NOMO-1 treated with DMSO at 0.1 percent for 48 hours (cell line): ENCODE data around the gene OTOS.
A peak's percentile ranks its signal among the peaks of the same experiment; 100 is the strongest.

ENCODE experiments used
- DNase-seq: peaks from one replicate; lab custom pipeline; 2025; ENCODE audit not compliant: unreplicated experiment; lab: John Stamatoyannopoulos, UW

The OTOS gene

DNA sequence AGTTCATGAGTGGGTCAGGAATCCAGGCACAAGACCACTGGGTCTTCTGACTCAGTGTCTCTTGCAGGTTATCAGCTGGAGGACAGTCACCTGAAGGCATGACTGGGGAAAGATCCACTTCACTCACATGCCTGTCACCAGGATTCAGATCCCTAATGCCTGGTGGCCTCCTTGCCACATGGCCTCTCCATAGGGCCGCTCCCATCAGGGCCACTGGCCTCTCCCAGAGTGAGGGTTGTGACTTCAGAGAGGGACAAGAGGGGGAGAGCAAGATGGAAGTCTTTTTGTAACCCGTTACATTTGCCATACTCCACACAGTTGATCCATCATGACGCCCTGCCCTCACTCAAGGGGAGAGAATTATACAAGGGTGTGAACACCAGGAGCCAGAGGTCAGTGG is 13.0 kb upstream of the OTOS start:
- DNase-seq = no peak

DNA sequence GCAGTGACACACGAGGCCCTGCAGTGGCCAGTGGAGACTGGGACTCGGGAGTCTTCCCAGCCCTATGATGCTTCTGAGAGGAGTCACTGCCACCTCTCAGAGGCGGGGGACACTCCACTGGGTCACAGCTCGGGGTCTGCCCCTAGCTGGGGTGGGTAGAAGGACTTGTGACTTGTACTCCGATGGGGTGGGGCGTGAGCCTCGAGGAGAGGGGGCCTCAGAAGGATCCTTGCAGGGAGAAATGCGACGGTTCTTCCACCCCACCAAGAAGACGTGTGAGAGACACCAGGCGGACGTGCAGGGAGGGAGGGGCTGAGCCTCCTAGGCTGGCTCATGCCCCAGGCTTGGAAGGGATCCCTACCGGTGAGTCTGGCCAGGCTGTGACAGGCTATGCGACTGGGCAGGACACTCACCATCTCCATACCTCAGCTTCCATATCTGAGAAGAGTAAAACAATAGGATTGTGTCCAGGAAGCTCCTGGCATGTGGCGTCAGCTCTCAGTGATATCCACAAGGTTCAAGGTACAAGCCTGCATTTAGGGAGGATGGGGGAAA is 11.1 kb upstream of the OTOS start:
- no peak for DNase-seq

DNA sequence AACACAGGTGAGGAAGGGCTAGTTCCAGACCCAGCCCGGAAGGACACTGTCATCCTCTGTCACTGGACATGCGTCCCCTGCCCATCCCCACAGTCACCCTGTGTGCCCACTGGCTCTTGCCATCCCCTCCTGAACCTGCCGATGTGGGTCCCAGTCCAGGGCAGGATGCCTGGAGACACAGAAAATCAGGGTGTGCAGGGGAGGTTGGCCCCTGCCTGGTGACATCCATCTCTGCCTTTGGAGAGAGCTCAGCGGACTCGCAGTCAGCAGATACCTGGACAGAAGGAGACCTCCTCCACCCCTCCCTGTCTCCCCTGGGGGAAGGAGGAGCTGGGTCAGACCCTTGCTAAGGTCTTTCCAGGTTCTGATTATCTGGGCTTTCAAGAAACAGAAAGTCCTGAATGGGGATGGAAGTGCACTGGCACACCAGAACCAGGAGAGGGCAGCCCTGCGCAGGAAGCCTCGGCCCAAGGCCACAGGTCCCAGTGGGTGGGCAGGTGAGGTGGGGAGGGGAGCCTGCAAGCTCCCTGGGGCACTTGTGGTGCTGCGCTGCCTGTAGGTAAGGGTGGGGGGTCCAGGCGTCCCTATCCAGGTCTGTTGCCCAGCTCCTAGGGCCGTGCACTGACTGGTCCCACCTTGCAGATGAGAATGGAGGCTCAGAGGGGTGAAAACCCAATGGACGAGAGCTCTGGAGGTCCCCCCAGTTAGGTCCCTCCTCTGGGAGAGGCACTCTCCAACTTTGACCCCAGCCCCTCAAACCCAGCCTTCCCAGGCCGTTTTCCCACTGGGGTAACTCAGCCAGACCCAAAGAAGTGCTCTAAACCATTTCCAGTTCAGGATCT is 9.7 kb upstream of the OTOS start:
- peak; percentile 22 for DNase-seq

DNA sequence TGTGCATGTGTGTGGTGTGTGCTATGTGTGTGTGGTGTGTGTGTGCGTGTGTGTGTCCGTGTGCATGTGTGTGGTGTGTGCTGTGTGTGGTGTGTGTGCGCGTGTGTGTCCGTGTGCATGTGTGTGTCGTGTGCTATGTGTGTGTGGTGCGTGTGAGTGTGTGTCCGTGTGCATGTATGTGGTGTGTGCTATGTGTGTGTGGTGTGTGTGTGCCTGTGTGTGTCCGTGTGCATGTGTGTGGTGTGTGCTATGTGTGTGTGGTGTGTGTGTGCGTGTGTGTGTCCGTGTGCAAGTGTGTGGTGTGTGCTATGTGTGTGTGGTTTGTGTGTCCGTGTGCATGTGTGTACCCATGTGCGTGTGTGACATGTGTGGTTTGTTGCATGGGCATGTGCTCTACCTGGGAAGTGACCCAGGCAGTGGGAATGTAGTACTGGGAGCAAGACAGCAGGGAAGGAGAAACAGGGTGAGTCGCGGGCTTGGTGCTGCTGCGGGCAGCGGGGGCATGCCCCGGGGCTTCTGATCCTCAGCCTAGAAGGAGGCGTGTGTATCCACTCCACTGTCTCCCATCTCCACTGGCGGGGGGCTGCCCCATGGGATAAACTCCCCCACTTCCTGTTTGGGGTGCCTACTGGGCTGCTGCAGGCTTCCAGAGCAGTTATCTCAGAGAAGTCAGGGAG is 7.6 kb upstream of the OTOS start:
- DNase-seq = no peak

DNA sequence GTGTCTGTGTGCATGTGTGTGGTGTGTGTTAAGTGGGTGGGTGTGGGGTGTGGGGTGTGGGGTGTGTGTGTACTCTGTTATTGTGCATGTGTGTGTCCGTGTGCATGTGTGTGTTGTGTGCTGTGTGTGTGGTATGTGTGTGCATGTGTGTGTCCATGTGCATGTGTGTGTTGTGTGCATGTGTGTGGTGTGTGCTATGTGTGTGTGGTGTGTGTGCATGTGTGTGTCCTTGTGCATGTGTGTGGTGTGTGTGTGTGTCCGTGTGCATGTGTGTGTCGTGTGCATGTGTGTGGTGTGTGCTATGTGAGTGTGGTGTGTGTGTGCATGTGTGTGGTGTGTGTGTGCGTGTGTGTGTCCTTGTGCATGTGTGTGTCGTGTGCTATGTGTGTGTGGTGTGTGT is 6.9 kb upstream of the OTOS start:
- DNase-seq = no peak

DNA sequence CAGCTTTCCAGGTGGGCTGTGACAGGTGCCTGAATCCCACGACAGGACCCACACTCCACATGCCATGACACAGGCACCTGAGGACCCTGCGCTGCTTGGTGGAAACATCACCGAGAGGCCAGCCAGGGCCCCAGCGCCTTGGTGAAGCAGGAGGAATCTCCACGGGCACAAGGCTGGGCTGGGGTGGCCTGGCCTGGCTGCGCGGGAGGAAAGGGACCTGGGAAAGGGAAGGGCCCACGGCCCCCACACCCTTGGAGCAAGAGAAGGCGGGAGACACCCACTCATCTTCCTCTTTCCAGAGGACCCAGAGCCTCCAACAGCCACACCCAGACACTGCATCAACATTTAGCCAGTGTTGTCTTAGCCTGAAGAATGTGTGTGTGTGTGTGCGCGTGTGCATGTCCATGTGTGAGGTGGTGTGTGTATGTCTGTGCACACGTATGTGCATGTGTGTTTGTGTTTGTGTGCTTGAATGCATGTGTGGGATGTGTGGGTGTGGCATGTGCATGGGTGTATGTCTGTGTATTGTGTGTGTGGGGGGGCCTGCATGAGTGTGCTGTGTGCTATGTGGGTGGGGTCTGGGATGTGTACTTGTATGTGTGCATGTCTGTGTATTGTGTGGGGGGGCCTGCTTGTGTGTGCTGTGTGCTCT is 6.3 kb upstream of the OTOS start:
- no peak for DNase-seq

DNA sequence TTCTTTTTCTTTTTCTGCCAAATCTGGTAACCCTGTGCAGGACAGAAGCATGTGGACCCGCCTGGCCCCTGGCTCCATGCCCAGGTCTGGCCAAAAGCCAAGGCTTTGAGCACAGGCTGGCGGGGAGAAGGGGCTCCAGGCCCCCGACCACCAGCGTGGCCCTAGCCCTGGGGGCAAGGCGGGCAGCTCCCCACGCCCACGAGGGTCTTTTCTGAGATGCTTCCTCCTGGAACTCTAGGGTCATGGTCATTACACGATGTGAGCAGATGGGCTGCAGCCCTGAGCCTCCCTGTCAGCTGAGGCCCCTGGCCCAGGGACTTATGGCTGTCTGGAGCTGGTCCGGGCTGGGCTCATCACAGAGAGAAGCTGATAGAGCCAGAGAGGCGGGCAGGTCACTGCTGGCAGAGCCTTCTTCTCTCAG is 5.7 kb upstream of the OTOS start:
- DNase-seq = no peak

DNA sequence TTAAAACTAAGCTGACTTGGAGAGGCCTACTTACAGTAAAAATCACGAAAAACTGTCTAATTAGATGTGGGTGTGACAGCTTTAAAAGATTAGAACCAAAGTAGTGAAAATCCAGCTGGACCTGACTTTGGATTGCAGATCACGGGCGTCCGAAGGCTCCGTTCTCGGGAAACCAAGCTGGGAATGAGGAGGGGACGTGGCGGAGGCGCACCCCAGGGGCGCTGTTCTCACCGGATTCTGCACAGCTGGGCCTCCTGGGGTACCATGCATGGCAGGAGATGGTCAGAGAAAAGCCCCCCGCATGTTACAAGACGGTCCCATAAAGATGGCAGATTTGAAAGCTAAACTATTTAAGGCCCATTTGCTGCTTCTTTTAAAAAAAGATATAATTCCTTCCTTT is 5.0 kb upstream of the OTOS start:
- no peak for DNase-seq

DNA sequence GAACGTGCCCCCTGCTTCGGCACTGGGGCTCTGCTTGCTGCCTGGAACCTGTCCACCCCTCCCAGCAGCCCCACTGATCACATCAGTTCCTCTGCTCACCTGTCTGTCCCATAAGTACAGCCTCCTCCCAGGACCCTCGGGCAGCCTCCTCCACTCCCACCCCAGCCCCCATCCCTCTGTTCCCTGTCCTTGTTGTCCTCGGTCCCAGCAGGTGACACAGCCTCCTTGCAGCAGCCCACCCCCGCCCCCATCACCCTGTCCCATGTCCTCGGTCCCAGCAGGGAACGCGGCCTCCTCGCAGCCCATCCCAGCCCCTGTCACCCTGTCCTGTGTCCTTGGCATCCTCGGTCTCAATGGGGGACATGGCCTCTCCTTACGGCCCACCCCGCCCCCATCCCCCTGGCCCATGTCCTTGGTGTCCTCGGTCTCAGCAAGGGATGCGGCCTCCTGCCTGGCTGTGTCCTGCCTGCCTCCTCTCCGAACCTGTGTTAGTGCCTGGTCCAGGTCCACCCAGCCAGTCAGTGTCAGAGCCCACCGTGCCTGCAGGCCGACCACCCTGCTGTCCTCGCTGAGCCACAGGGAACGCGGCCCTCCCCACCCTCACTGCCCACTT is 4.3 kb upstream of the OTOS start:
- DNase-seq = no peak

DNA sequence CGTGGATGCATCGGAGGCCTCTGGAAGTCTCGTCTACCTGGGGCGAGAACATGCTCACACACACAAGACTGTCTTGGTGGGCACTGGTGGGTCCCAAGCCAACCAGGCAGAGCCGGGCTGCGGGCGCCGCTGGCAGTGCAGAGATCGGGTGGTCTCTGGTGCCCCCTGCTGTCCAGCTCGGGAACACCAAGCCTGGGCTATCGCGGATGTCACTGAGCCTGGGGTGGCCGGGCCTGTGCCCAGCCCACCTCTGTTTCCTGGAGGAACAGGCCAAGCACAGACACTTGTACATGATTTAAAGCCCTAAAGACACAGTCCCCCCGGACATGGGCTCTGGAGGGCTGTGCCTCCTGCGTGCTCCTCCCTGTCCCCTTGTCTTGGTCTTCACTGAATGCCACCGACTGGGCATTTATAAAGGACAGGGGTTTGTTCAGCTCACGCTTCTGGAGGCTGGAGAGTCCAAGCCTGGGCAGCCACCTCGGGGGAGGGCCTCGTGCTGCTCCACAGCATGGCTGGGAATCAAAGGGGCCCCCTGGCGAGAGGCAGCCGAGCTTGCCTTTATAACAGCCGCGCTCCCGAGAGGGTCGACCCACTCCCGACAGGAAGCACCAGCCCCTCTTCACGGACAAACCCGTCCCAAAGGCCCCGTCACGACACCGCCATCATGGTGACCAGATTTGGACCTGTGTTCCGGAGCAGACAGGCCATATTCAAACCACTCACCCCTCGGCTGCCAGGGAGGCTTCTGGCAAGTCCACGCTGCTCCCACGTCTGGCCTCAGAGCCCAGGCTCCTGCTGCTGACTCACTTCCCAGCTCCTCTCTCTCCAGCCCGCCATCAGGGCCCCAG is 3.6 kb upstream of the OTOS start:
- peak; percentile 41 for DNase-seq

DNA sequence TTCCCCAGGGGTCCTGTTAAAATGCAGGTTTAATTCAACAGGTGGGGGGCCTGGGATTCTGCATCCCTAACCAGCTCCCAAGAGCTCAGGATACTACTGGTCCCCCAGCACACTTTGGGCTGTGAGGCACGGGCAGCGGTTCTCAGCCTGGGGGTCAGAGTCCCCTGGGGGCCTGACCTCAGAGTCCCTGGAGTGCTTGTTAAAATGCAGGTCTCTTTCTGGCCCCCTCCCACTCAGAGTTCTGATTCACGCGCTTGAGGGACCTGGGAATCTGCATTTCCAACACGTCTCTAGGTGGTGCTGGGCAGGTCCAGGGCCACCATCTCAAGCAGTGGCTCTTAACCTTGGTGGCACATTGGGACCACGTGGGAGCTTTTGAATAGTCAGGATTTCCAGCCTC is 2.8 kb upstream of the OTOS start:
- no peak for DNase-seq

DNA sequence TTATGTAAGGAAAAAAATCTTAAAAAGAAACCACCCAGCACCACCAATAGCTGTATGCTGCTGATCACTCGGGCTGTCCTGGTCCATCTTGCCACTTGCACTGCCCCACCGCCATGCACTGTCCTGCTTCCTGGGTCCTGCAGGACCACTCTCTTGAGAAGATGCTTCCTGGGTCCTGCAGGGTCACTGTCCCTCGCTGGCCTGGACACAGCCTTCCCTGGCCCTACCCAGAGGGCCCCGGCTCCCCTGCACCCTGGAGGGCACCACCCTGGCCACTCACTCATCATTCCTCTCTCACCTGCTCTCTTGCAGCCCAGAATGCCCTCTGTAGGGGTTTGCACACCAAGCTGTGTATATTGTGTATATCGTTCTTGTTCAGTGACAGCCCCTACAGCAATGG is 2.4 kb upstream of the OTOS start:
- no peak for DNase-seq

DNA sequence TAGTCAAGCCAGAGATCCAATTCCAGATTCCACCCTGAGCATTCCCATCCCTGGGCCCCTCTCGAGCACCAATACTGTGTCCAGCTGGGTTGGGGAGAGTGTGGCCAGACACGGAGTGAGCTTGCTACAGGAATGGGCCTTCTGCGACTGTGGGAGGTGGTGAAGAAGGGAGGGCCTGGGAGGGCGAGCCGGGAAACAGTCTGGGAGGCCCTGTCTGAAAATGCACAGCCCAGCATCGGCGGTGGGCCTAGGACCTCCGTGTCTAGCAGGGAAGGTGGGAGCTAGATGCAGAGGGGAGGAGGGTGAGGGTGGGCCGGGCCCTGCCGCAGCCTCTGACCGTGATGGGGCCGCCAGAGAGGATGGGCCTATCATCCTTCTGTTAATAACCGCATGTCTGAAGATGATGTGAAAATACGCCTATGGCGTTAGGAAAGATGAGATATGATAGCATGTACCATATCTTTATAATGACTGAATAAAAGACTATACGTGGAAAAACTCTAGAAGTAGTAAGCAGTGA is 1.9 kb upstream of the OTOS start:
- DNase-seq = no peak

DNA sequence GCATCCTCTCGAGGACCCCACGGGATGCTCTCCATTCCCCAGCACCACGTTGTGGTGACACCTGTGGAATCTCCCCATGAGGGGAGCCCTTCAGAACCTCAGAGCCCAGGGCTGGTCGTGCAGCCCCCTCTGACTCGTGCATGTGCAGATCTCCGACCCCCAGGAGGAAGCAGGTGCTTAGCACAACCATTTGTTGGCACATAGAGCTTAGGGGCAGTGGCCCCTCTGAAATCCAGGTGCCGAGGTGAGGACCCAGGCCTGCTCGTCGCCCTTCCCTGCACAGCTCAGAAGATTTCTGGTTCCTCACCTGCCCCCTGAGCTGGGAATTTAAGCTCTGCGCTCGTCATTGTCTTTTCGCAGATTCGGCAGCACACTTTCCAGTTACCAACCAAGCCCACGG is 1.3 kb upstream of the OTOS start:
- DNase-seq = no peak

DNA sequence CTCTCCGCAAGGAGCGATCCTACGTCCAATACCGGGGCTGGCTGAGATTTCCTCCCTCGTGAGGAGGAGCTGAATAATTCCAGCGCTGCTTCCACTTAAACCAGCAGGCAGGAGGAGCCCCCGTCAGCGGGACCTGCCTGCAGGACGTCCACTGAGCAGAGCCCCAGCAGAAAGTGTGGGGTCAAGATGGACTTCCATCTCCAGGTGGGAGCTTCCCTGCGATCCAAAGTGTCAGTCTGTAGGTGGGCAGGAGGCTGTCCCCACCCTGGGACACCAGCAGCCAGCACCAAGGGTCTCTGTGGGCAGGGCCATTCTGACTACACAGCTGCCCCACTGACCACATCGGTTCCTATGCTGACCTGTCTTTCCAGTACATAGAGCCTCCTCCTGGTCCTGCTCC is 462 bp upstream of the OTOS start:
- no peak for DNase-seq

DNA sequence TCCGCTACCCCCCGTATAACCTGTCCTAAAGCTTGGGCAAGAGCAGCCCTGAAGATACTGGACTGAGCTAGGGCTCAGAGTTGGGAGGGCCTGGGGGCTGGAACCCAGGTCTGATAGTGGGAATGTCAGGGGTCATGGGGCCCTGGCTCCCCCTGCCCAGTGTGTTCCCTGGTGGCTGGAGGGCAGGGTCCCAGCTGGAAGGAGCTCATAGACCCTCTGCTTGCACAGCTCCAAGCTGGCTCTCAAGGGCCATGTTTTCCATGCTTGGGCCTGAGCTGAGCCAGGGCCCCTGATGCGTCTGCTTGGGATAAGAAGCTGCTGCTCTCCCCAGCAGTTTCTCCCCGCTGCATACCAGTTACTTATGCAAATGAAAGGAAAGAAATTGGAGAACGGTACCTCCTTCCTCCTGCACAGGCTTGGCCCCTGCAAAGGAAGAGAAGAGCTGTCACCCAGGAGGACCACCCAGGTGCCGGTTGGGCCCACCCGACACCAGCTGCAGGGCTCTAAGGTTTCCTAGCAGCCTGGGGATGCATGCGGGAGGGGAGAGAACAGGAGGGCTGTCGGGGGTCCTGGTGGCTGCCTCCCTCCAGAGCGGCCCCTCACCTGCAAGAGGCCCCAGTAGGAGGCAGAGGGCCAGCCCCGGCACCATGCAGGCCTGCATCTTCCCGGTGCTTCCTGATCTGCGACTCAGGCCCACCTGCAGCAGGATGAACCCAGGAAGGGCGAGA is 628 bp downstream of the OTOS start:
- no peak for DNase-seq

DNA sequence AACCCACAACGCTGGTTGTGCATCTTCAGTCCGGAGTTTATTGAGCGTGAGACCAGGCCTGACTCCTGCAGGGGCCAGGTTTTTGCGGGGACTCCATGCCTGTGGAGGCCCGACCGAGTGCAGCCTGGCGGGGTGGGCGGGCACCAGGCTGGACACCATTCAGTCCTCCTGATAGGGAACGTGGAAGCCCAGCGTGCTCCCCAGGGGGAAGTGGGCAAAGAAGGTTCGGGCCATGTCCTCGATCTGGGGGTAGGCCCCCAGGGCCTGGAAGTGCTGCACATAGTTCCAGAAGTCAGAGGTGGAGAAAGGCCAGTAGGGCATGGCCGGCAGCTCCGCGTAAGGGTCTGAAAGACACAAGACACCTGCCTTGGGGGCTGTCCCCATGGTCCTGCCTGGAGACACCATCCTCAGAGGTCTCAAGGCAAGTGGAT is 1.4 kb downstream of the OTOS start:
- DNase-seq = no peak

DNA sequence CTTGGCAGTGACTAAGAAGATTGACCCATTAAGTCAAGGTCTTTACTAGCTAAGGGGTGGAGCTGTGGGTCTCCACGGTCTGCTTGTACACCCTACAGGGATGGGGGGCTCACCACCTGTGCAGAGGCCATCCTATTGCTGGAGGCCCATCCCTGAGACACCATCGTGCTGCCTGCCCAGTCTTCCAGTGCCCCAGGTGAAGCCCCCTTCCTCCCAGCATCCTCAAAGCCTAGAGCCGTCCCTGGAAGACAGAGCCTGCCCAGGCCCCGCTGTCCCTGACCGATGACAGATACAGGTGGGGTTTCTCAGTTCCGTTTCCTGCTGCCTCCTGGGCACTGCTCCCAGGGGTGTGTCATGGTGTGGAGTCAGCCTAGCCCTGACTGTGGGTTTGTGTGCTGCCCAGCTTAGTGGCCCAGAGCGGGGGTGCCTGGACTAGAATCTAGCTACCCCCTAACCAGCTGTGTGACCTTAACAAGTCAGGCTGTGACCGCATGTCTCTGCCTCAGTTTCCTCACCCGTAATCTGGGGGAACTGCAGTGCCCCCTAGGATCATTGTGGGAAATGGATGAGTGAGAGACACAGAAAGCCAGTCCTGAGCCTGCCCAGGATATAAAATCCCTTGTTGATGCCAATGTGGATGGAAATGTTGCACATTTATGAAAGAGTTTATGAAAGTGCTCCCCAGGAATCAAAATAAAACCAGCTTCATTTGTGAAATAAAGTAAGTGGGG is 2.0 kb downstream of the OTOS start:
- no peak for DNase-seq
